Uterus (tissue), 2 donors: ENCODE measurements around the gene MAD1L1.

Experiments used
- CTCF ChIP-seq, 4 experiments: fragments of 200-600 bp in 2 of 4; fragments of 450-650 bp in 2 of 4; sonication (generic) in 2 of 4; IDR thresholded peaks; one replicate each; pipeline ENCODE4 v1.5.1; 2016 to 2019; ENCODE audit warnings: antibody characterized with exemption in 4 of 4, mild to moderate bottlenecking in 2 of 4, moderate library complexity in 1 of 4
- POLR2A ChIP-seq, 2 donors: fragments of 450-650 bp; IDR thresholded peaks; one replicate each; pipeline ENCODE4 v1.6.1; 2016; ENCODE audit warnings: antibody characterized with exemption in 2 of 2, mild to moderate bottlenecking in 1 of 2, moderate library complexity in 1 of 2

- TF ChIP-seq POLR2A (IDR thresholded peaks at IDR 0.05), result no peak
- TF ChIP-seq CTCF (IDR thresholded peaks at IDR 0.05), result no peak
These were observed 302.2 kb downstream of the MAD1L1 start for GRCh38 chr7:1930381-1931065.
